Measurements from ENCODE around the gene DDX60.
"Not testable (repeated sequence)": the region's sequence is repeated elsewhere in the genome, so short reads cannot be mapped to it uniquely, and the experiment has no call there.

DNA sequence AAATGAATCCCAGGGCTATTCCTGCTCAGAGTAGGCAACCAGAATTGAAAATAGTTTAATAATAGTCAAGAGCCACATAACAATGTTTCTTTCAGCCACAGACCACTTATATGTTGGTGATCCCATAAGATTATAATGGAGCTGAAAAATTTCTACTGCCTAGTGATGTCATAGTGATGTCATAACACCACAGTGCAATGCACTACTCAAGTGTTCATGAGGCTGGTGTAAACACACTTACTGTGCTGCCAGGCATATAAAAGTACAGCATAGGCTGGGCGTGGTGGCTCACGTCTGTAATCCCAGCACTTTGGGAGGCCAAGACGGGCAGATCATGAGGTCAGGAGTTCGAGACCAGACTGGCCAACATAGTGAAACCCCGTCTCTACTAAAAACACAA lies 15.1 kb downstream of the DDX60 start:
- not testable (repeated sequence) for TF ChIP-seq RAD21 (IDR thresholded peaks at IDR 0.05; ENCODE audit: low read length); POLR2AphosphoS5 (IDR thresholded peaks at IDR 0.05; ENCODE audit: low read depth, low read length); EZH2phosphoT487 (IDR thresholded peaks at IDR 0.05; ENCODE audit: borderline replicate concordance, low read depth); MXI1 (IDR thresholded peaks at IDR 0.05; ENCODE audit: low read depth, low read length); GABPA (IDR thresholded peaks at IDR 0.05; ENCODE audit: low read depth); EP300 (IDR thresholded peaks at IDR 0.05; ENCODE audit: borderline replicate concordance in 1 of 2, low read depth in 1 of 2, low read length in 1 of 2); NFIC (IDR thresholded peaks at IDR 0.05; ENCODE audit: borderline replicate concordance)
- TF ChIP-seq, protein P1, sequence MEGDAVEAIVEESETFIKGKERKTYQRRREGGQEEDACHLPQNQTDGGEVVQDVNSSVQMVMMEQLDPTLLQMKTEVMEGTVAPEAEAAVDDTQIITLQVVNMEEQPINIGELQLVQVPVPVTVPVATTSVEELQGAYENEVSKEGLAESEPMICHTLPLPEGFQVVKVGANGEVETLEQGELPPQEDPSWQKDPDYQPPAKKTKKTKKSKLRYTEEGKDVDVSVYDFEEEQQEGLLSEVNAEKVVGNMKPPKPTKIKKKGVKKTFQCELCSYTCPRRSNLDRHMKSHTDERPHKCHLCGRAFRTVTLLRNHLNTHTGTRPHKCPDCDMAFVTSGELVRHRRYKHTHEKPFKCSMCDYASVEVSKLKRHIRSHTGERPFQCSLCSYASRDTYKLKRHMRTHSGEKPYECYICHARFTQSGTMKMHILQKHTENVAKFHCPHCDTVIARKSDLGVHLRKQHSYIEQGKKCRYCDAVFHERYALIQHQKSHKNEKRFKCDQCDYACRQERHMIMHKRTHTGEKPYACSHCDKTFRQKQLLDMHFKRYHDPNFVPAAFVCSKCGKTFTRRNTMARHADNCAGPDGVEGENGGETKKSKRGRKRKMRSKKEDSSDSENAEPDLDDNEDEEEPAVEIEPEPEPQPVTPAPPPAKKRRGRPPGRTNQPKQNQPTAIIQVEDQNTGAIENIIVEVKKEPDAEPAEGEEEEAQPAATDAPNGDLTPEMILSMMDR (IDR thresholded peaks at IDR 0.05) = not testable (repeated sequence)
- TF ChIP-seq, protein P2, sequence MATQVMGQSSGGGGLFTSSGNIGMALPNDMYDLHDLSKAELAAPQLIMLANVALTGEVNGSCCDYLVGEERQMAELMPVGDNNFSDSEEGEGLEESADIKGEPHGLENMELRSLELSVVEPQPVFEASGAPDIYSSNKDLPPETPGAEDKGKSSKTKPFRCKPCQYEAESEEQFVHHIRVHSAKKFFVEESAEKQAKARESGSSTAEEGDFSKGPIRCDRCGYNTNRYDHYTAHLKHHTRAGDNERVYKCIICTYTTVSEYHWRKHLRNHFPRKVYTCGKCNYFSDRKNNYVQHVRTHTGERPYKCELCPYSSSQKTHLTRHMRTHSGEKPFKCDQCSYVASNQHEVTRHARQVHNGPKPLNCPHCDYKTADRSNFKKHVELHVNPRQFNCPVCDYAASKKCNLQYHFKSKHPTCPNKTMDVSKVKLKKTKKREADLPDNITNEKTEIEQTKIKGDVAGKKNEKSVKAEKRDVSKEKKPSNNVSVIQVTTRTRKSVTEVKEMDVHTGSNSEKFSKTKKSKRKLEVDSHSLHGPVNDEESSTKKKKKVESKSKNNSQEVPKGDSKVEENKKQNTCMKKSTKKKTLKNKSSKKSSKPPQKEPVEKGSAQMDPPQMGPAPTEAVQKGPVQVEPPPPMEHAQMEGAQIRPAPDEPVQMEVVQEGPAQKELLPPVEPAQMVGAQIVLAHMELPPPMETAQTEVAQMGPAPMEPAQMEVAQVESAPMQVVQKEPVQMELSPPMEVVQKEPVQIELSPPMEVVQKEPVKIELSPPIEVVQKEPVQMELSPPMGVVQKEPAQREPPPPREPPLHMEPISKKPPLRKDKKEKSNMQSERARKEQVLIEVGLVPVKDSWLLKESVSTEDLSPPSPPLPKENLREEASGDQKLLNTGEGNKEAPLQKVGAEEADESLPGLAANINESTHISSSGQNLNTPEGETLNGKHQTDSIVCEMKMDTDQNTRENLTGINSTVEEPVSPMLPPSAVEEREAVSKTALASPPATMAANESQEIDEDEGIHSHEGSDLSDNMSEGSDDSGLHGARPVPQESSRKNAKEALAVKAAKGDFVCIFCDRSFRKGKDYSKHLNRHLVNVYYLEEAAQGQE (IDR thresholded peaks at IDR 0.05; ENCODE audit: low read depth, low read length) = not testable (repeated sequence)
- TF ChIP-seq, protein P3, sequence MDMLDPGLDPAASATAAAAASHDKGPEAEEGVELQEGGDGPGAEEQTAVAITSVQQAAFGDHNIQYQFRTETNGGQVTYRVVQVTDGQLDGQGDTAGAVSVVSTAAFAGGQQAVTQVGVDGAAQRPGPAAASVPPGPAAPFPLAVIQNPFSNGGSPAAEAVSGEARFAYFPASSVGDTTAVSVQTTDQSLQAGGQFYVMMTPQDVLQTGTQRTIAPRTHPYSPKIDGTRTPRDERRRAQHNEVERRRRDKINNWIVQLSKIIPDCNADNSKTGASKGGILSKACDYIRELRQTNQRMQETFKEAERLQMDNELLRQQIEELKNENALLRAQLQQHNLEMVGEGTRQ (IDR thresholded peaks at IDR 0.05; ENCODE audit: borderline replicate concordance, low read depth, low read length) = not testable (repeated sequence)
- TF ChIP-seq, protein P4, sequence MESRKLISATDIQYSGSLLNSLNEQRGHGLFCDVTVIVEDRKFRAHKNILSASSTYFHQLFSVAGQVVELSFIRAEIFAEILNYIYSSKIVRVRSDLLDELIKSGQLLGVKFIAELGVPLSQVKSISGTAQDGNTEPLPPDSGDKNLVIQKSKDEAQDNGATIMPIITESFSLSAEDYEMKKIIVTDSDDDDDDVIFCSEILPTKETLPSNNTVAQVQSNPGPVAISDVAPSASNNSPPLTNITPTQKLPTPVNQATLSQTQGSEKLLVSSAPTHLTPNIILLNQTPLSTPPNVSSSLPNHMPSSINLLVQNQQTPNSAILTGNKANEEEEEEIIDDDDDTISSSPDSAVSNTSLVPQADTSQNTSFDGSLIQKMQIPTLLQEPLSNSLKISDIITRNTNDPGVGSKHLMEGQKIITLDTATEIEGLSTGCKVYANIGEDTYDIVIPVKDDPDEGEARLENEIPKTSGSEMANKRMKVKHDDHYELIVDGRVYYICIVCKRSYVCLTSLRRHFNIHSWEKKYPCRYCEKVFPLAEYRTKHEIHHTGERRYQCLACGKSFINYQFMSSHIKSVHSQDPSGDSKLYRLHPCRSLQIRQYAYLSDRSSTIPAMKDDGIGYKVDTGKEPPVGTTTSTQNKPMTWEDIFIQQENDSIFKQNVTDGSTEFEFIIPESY (IDR thresholded peaks at IDR 0.05; ENCODE audit: borderline replicate concordance, low read depth) = not testable (repeated sequence)
